ENCODE measurements around the gene FBLN1.
"Not testable (repeated sequence)": the region's sequence is repeated elsewhere in the genome, so short reads cannot be mapped to it uniquely, and the experiment has no call there.

Gene FBLN1

DNA sequence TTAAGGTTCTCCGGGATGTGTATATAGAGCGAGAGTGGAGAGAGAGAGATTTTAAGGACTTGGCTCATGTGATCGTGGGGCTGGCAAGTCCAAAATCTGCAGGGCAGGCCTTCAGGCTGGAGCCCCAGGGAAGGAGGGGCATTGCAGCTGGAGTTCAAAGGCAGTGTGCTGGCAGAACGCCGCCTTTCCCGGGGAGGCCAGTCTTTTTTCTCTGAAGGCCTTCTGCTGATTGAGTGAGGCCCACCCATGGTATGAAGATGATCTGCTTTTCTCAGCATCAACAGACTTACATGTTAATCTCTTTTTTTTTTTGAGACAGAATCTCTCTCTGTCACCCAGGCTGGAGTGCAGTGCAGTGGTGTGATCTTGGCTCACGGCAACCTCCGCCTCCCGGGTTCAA lies 25.4 kb downstream of the FBLN1 start:
- no peak for DNase-seq

- DNase-seq: no peak
These were observed 26.4 kb downstream of the FBLN1 start for GRCh38 chr22:45529105-45529504.

GRCh38 chr22:45529971-45530575 lies 27.4 kb downstream of the FBLN1 start:
- no peak for DNase-seq

- no peak for DNase-seq
These were observed 29.0 kb downstream of the FBLN1 start for GRCh38 chr22:45531441-45532234.

DNA sequence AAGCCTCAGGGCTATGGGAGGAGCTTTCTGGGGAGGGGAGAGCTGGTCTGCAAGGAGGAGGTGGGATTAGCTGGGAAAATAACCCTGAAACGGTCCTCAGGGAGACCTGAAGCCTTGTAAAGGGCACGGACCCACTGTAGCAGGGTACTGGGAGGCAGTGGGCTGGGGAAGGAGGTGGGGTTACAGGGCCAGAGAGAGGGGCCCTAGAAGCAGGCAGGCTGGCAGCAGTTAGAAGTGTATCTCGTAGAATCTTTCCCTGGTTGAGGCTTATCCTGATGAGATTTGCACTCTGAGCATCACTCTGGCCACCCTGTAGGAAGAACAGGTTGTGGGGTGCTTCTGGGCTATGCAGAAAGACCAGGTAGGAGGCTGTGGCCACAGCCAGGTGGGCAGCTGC lies 29.6 kb downstream of the FBLN1 start:
- DNase-seq: no peak

GRCh38 chr22:45533703-45534102 lies 31.0 kb downstream of the FBLN1 start:
- DNase-seq: no peak

DNA sequence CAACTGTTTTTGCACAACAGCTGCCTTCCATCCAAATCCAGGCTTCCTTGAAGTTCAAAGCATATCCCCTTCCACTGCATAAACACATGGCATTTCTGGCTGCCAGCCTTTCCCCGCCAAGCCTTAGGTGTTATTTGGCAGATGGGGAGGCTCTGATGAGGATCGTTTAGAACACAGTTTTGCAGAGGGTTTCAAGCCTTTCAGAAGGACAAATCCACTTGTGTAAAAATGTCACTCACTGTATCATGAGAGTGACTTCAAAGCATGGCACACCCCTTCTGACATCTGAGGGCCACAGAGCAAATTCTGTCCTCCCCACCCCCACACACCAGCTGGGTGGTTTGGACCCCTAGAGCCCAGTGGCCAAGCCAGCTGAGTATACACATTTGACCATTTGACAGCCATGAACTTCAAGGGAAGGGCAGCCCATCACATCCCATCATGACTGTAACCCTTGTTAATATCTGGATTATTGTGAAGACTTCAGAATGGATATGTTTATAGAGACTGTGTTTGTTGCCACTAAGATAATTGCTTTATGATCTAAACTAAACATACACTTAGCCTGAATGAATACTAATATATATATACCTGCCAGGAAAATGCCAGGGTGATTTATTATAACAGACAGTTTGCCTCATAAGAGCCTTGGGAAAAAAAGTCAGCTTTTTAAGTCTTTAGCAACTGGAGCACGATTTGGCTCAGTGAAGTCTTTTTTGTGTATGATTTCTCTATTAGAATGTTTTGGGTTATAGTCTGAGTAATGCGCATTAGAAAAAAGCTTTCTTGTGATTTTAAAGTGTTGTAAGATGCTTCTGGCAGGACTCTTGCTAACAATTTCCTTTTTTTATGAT lies 31.9 kb downstream of the FBLN1 start:
- DNase-seq: no peak

GRCh38 chr22:45535290-45535689 lies 32.6 kb downstream of the FBLN1 start:
- no peak for DNase-seq

- DNase-seq: not testable (repeated sequence)
These were observed 33.2 kb downstream of the FBLN1 start for GRCh38 chr22:45535835-45536234.

- no peak for DNase-seq
These were observed 35.1 kb downstream of the FBLN1 start for GRCh38 chr22:45537734-45538181.

DNA sequence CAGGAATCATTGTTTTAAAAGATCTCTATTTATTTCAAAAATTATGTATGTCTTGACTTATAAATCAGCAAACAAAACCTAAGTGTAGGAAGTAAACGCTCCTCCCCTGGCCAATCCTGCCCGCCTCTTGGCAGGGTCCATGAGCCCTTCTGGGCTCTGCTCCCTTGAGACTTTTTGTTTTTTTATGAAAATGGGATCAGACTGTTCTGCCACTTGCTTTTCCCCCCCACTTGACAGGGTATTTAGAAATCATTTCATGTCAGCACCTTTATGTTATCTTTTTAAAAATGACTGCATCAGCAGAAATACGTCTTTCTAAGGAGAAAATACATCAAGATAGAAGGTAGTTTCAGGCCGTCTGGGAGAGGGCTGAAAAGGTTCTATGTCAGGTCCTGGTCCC lies 35.6 kb downstream of the FBLN1 start:
- DNase-seq: no peak

GRCh38 chr22:45540122-45540521 lies 37.4 kb downstream of the FBLN1 start:
- no peak for DNase-seq

DNA sequence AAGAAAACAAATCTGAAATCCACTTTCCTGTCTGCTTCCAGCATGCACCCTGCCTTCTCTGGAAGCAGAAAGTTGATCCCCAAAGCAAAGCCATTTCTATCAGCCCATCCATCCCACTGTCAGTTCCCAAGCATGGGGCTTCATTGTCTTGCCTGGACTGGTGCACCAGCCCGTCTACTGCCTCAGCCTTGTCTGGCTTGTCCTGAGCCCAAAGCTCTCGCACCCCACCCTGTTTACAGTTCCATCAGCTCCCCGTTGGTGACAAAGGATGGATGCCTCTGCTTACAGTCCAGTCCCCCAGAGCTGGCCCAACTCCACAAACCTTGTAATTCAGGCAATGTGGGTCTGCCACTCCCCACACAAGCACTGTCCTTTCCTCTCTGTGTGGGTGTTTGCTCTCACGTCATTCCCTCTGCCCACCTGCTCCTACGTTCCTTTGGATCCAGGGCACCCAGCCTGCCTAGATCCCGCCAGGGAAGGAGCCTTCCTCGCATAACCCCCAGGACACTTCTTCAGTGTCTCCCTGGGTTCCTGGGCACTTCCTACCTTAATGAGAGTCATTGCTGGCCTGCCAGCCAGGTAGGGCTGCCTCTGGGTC lies 38.8 kb downstream of the FBLN1 start:
- DNase-seq: no peak

- no peak for DNase-seq
These were observed 39.4 kb downstream of the FBLN1 start for GRCh38 chr22:45542001-45542520.

DNA sequence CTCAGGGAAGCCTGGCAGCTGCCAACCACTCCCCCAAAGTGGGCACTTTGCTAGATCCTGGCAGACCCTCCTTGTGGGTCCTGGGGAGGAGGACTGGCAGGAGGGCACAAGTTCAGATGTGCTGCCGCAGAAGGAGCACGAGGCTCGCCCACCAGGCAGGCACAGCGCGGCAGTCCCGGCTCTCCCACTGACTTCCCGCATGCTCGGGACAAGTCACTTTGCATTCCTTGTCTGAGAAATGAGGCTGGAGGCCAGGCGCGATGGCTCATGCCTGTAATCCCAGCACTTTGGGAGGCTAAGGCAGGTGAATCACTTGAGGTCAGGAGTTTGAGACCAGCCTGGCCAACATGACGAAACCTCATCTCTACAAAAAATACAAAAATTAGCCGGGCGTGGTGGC lies 40.1 kb downstream of the FBLN1 start:
- DNase-seq: not testable (repeated sequence)

GRCh38 chr22:45543243-45543642 lies 40.6 kb downstream of the FBLN1 start:
- DNase-seq: no peak

DNA sequence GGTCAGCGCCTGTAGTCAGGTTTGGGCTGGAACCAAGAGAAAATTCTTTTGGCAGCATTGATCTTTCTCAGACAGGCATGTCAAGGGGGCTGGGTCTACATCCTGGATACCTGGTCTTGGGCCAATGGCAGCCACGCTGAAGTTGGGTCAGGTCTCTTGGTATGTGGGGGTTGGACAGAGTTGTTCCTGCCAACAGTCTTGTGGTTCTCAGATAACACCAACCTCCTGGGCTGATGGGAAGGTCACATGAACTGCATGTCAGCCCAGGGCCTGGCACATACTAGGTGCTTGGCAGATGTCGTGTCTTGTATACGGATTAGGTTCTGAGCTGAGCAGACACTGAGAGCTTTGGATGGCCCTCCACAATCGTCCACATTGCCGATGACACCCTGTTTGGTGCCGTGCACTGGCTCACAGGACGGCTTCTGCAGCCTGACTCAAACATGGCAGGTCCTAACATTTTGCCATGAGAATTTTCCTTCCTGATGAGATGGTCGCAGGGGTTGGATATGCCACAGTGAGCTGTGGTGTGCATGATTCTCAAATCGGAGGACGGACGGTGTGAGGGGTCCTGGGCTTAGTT lies 42.0 kb downstream of the FBLN1 start:
- DNase-seq: no peak

- DNase-seq: no peak
These were observed 43.8 kb downstream of the FBLN1 start for GRCh38 chr22:45546333-45547015.

- no peak for DNase-seq
These were observed 44.3 kb downstream of the FBLN1 start for GRCh38 chr22:45547016-45547345.

GRCh38 chr22:45547731-45548130 lies 45.0 kb downstream of the FBLN1 start:
- DNase-seq: no peak

GRCh38 chr22:45548247-45548840 lies 45.7 kb downstream of the FBLN1 start:
- no peak for DNase-seq
